MM.1S (cell line): Measurements from ENCODE around the gene SMIM1.

Experiments
- CTCF ChIP-seq: fragments of 300-600 bp; sonication (generic); IDR thresholded peaks from 2 replicates; pipeline ENCODE4 v1.5.1; 2016; ENCODE audit warnings: antibody characterized with exemption, low read length, mixed read lengths
- EZH2phosphoT487 ChIP-seq: fragments of 300-600 bp; sonication (generic); IDR thresholded peaks from 2 replicates; pipeline ENCODE4 v1.6.1; 2018; ENCODE audit warnings: antibody characterized with exemption, low read length

DNA sequence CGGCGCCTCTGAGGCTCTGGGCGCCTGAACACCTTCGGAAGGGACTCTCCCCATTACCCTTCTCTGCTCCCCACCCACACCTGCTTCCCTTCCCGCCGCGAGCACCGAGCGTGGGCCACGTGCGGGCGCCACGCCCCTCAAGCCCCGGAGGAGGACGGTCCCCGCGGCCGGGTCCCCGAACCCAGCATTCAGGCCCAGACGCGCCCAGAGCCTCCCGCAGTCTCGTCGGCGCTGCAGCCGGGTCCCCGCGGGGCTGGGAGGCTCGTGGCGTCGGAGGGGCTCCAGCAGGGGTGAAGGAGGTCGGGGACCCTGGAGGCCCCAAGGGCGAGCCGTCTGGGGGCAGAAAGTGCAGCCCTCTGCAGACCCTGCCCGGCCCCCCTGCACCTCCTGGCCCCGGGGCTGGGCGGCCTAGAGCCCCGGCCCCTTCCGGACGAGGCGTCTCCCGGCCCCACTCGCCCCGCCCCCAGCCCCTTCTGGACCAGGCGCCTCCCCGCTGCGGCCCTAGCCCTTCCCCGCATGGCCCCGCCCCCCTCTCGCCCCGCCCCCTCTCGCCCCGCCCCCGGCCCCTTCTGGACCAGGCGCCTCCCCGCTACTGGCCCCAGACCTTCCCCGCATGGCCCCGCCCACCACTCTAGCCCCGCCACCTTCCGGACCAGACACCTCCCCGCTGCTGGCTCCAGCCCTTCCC lies 378 bp upstream of the SMIM1 start:
- TF ChIP-seq CTCF (no peak), EZH2phosphoT487 (no peak)
